HG03039 (cell line): ENCODE measurements around the gene MFRP.
"Not testable (repeated sequence)": the region's sequence is repeated elsewhere in the genome, so short reads cannot be mapped to it uniquely, and the experiment has no call there.

Experiments
- ATAC-seq: cut with Tn5 transposase; IDR thresholded peaks from one replicate; pipeline ENCODE4 v1.9.1; 2021; ENCODE audit warnings: mild to moderate bottlenecking, moderate library complexity; ENCODE audit not compliant: unreplicated experiment

Gene MFRP

DNA sequence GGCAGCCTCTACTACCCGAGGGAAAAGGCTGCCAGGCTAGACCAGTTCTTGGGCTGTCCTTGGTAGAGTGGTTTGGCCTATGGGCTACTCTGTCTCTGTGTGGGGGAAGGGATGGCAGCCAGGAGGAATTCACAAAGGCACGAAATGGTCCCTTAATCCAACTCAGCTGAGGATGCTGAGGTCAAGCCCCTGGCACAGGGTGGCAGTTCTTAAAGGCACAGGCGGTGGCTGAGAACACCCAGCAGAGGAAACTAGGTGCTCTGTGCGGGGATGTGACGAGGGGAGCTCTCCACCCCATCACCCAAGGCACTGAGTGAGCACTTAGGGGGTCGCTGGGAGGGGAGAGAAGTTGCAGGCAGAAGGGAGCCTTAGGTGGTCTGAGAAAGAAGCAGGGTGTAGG is at the start of gene MFRP:
Gene MFRP, minus strand, starts transcription at position 101 of the 400 bp plus-strand sequence. CDS start 192 bp downstream, outside the sequence.
- no peak for ATAC-seq

DNA sequence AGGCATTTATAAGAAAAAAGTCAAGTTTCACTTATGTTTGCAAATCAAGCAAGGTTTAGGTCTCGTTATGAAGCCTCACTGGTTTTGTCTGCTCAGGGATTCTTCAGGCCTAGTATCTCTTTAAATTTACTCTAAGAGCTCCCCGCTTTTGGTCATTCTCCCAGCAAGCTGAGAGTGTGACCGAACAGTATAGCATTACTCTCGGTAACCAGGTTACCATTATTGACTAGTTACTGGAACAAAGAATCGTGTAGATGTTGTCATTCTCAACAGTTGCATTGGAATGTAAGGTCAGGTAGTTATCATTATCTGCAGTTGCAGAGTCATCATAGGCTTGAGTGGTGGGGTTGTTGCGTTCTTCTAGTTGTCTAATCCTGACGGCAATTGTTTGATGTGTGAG is 44.8 kb upstream of the MFRP start:
- no peak for ATAC-seq

DNA sequence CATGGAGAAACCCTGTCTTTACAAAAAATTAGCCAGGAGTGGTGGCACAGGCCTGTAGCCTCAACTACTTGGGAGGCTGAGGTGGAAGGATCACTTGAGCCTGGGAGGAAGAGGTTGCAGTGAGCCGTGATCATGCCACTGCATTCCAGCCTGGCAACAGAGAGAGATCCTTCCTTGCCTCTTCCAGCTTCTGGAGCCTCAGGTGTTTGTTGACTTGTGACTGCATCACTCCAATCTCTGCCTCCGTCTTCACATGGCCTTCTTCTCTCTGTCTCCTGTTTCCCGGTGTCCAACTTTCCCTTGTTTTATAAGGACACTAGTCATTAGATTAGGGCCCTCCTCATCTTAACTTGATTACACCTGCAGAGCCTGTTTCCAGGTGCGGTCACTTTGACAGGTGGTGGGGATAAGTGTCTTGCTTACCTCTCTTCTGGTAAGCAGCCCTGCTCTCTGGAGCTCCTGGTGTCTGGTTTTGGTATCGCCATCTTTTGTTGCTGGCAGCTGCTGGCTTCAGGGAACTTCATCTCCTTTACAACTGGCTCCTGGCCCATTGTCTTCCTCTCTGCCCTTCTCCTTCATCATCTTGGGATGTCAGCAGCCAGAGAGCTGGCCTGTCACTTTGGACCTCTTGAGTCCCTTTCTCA is 43.2 kb upstream of the MFRP start:
- ATAC-seq: no peak

- ATAC-seq: no peak
These were observed 41.6 kb upstream of the MFRP start for GRCh38 chr11:119388103-119388502.

DNA sequence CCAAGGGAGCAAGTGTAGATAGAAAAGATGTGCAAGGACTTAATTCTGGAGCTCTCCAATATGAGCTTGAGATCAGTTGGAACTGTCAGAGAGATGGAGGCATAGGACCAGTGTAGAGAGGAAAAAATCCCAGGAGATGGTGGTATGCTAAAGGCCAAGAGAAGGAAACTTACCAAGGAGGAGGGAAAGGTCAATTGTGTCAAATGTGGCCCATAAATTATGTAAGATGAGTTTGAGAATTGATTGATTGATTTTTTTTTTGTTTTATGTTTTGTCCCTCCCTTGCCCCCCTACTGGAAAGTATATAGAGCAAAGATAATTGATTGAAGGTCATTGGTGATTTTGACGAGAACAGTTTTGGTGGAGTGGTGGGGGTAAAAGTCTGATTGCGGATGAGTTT is 37.8 kb upstream of the MFRP start:
- ATAC-seq: no peak

- not testable (repeated sequence) for ATAC-seq
These were observed 36.0 kb upstream of the MFRP start for GRCh38 chr11:119382513-119382912.

DNA sequence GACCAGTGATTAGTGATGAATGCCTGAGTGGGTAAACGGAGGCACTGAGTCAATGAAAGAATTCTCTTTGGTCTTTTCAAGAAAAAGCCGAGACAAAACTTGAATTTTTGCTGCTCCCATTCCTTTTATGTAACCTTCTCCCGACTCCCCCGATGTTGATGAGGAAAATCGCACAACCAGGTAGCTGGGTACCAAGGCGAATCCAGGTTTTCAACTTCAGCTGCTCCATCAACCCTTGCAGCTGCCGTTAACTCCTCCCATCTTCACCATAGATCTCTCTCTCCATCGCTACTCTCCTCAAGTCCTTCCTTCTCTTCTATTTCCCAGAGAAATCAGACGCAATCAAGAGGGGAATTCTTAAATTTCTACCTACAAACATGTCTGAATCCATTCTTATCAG is 35.6 kb upstream of the MFRP start:
- ATAC-seq: no peak

DNA sequence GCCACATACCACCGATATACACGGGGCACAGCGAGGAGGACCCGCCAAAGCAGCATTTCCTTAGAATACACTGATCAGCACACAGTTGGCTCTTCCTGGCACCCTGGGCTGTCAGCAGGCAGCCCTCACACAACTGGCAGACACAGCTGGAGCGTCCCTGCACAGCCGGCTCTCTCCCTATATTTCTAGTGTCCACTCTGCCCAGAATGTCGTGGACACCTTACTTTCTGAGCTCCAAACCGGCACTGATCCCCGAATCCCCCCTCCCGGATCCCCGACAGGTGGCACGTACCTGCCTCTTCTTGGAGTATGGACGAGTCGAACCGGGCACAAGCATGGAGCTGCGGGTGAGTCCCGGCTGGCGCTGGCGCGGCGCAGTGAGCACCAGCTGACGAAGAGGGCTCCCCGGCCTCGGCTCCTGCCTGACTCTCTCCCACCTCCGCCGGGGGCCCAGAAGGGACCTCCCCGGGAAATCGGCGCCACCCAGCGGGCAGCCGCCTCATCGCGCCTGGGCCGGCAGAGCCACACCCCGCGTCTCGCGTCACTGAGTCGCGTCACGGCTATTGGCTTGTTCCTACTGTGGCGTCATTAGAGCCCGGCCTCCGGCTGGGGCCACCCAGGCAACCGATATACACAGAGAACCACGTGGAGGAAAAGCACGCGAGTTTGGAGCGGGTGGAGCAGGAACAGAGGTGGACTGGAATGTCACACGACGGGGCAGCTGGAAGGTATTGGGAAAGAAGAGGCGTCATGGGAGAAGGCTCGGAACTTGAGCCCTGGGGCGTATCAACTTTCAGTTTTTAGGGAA is 34.9 kb upstream of the MFRP start, which contains the start of gene USP2:
Gene USP2, minus strand, starts transcription at position 510 of the 808 bp plus-strand sequence. CDS start 8,210 bp downstream, outside the sequence.
- ATAC-seq: peak; percentile 97

DNA sequence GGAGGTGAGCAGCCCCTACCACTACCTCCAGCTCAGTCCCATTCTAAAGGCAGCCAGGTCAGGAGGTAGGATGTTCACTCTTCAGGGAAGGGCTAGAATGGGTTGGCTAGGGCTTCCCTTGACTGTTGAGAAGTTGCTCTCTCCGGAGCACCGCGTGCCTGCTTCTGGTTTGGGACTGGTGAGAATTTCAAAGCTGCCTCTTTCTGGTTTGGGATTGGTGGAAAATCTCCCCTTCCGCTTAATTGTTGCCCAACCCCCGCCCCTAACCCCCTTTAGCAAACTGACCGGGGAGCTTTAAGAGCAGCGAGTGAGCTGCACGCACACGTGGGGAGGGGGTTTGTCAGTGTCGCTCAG is 34.3 kb upstream of the MFRP start:
- no peak for ATAC-seq

DNA sequence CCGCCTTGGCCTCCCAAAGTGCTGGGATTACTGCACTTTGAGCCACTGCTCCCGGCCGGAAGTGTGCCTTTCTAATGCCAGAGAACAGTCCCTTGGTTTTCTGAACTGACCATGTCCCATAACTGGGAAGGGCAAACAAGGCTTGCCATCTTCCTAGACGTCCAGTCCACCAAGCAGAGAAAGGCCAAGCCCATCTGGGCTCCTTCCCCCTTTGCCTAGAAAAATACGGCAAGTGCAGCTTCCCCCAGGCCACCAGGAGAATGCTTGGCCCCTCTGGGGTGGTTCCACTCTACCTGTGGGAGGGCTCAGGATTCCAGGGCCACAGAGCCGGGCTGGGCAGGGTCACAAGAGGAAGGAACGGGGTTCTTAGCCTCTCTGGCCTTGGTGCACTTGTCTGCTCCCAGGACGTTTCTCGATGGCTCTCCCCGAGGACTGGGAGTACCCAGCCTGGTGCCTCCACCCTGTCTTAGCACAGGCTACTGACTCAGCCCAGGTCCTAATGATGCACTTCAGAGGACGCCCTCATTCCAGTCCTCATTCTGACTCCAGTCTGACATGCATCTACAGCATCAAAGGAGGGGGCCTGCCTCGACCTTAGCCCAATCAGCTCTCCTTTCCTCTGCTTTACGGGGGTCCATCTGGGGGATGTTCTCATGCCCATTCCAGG is 33.8 kb upstream of the MFRP start:
- no peak for ATAC-seq

GRCh38 chr11:119378851-119379465 is 32.5 kb upstream of the MFRP start:
- no peak for ATAC-seq

DNA sequence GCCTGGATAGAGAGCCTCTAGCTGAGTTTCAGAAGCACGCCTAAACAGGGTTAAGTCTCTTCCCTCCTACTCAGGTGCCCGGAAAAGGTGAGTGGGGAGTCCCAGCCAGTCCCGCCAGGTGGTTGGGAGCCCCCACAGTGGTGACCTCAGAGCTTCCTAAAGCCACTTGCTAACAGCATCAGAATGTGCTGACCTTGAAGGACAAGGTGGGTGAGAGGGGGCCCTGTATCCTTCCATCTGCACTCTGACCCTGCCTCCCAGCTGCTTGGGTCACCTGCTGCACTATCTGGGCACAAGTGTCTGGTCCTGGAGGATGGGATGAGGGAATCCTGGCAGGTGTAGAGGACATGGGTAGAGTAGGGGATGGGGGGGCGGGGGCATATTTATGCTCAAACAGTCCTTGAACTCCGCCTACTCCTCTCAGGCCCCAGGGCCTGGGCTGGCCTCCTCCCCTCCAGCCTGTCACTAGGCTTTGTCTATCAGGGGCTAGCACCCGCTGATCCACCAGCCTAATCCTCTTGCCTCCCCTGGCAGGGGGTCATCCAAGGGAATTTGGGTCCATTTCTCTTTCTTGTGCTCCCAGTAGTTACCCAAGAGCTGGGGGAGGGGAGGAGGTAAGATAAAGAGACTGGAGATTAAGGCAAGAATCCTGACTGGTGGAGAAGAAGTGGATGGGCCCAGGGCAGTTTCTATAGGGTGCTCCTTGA is 31.6 kb upstream of the MFRP start:
- no peak for ATAC-seq

DNA sequence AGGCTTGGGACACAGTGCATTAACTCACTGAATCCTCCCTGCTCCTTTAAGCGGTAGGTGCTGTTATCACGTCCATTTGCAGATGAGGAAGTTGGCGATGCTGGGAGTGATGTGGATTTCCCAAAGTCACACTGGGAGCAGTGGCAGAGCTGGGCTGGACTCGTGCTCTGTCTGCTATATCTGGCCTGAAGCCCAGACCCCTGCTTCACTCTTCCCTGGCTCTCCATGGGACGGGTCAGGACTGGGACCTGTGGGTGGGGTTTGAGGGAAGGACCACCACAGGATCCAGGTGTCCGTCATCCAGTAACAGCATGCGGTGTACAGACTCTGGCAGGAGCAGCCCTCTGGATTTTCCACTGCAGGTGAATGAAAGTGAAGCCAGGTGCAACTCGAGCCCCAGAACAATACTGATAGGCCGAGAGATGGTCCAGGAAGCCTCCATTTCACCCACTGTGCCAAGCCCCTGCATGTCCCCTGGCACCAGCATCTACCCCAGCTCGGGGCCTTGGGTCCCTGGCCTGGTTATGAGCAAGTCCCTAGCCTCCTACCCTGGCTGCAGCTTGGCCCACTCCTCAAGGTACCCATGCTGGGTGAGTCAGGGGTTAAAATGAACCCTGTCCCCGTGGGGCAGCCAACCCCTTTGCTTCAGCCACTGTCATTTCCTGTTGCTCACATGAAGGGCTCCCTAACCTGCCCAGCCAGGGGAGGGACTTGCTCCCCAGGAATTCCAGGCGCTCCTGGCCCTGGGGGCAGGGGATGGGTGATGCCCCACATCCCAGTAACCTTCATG is 30.8 kb upstream of the MFRP start:
- no peak for ATAC-seq

- no peak for ATAC-seq
These were observed 29.8 kb upstream of the MFRP start for GRCh38 chr11:119376197-119376847.

GRCh38 chr11:119375337-119376196 is 29.1 kb upstream of the MFRP start:
- ATAC-seq: no peak

GRCh38 chr11:119374632-119375336 is 28.3 kb upstream of the MFRP start:
- ATAC-seq: no peak

- no peak for ATAC-seq
These were observed 27.6 kb upstream of the MFRP start for GRCh38 chr11:119373921-119374631.
